Renal cortical epithelial cell (primary cell): Measurements from ENCODE around the gene EVI2B. TPM values are rescaled to one million over a fixed set of nuclear protein-coding genes. Genes with fewer than 3 reads are reported as not detected.
"Not testable (repeated sequence)": the region's sequence is repeated elsewhere in the genome, so short reads cannot be mapped to it uniquely, and the experiment has no call there.

Experiments
- DNase-seq: peaks from one replicate; pipeline ENCODE4 v3.0.0-alpha.2; 2011; ENCODE audit warnings: low read depth
- total RNA-seq: library from RNA; depleted of rRNA; stranded (reverse); fragments of >200 nt; gene quantifications from 2 replicates; pipeline ENCODE4 v1.2.3, GENCODE V29; 2014

Gene EVI2B
- total RNA-seq = not detected in 2 replicates

GRCh38 chr17:31313982-31314781 is at the start of gene EVI2B:
EVI2B (minus strand) TSS chr17:31314054; CDS start chr17:31305609, 8,445 bp downstream.
- DNase-seq = peak; percentile 60

- DNase-seq = no peak
These were observed 44.1 kb upstream of the EVI2B start for GRCh38 chr17:31357839-31358394.

GRCh38 chr17:31357091-31357490 is 43.2 kb upstream of the EVI2B start:
- DNase-seq = no peak

- no peak for DNase-seq
These were observed 42.1 kb upstream of the EVI2B start for GRCh38 chr17:31355935-31356334.

- DNase-seq = no peak
These were observed 35.6 kb upstream of the EVI2B start for GRCh38 chr17:31349454-31349853.

- DNase-seq = not testable (repeated sequence)
These were observed 31.4 kb upstream of the EVI2B start for GRCh38 chr17:31345191-31345747.

- DNase-seq = no peak
These were observed 26.2 kb upstream of the EVI2B start for GRCh38 chr17:31339906-31340661.

- DNase-seq = peak; percentile 19
These were observed 15.4 kb upstream of the EVI2B start for GRCh38 chr17:31329221-31329620.

GRCh38 chr17:31328160-31328535 is 14.3 kb upstream of the EVI2B start:
- DNase-seq = peak; percentile 42

GRCh38 chr17:31327534-31328159 is 13.8 kb upstream of the EVI2B start:
- DNase-seq = peak; percentile 95

- no peak for DNase-seq
These were observed 9.7 kb upstream of the EVI2B start for GRCh38 chr17:31323551-31323950.

GRCh38 chr17:31321966-31322365 is 8.1 kb upstream of the EVI2B start:
- no peak for DNase-seq

- peak; percentile 73 for DNase-seq
These were observed 7.6 kb upstream of the EVI2B start, which contains the start of gene EVI2A for GRCh38 chr17:31321481-31321880. EVI2A (minus strand) TSS chr17:31321622; CDS start chr17:31319013, 2,609 bp downstream.

- no peak for DNase-seq
These were observed 6.9 kb upstream of the EVI2B start for GRCh38 chr17:31320791-31321190.

- no peak for DNase-seq
These were observed 6.4 kb upstream of the EVI2B start for GRCh38 chr17:31320241-31320640.

GRCh38 chr17:31318851-31319661 is 5.2 kb upstream of the EVI2B start:
- DNase-seq = no peak

GRCh38 chr17:31318298-31318801 is 4.5 kb upstream of the EVI2B start:
- DNase-seq = peak; percentile 82

GRCh38 chr17:31314782-31315100 is 887 bp upstream of the EVI2B start:
- DNase-seq = no peak

- DNase-seq = not testable (repeated sequence)
These were observed 1.6 kb downstream of the EVI2B start for GRCh38 chr17:31312223-31312622.

- DNase-seq = no peak
These were observed 2.3 kb downstream of the EVI2B start for GRCh38 chr17:31311526-31311925.

- no peak for DNase-seq
These were observed 3.0 kb downstream of the EVI2B start for GRCh38 chr17:31310886-31311285.
